SK-N-SH treated with all-trans-retinoic acid at 6 μM for 48 hours (cell line): ENCODE results near the gene SPTSSA.

ENCODE experiments used
- ATAC-seq: fragments of 200-7000 bp; cut with Tn5 transposase; 3 replicates; pipeline ENCODE4 v1.9.1; 2020; ENCODE audit warnings: mild to moderate bottlenecking, moderate library complexity
- ARNTL ChIP-seq: fragments of 450-650 bp; formaldehyde crosslinking; IDR thresholded peaks from 2 replicates; pipeline ENCODE4 v1.5.0; 2020; ENCODE audit warnings: low read depth, mild to moderate bottlenecking, moderate library complexity, borderline replicate concordance
- CREB5 ChIP-seq: fragments of 250-450 bp; sonication (Bioruptor Pico); IDR thresholded peaks from 2 replicates; pipeline ENCODE4 v1.5.1; 2020; ENCODE audit warnings: low read depth, mild to moderate bottlenecking, moderate library complexity
- CSDC2 ChIP-seq: fragments of 250-450 bp; sonication (Bioruptor Pico); IDR thresholded peaks from 2 replicates; pipeline ENCODE4 v1.5.0; 2020; ENCODE audit warnings: mild to moderate bottlenecking, moderate library complexity
- CSRNP3 ChIP-seq: fragments of 250-450 bp; sonication (Bioruptor Pico); IDR thresholded peaks from 2 replicates; pipeline ENCODE4 v1.5.1; 2021; ENCODE audit warnings: mild to moderate bottlenecking, moderate library complexity
- ESRRG ChIP-seq: fragments of 250-450 bp; sonication (Bioruptor Pico); IDR thresholded peaks from 2 replicates; pipeline ENCODE4 v1.6.1; 2021; ENCODE audit warnings: mild to moderate bottlenecking
- GLIS3 ChIP-seq: fragments of 250-450 bp; sonication (Bioruptor Pico); IDR thresholded peaks from 2 replicates; pipeline ENCODE4 v1.5.0; 2020; ENCODE audit warnings: mild to moderate bottlenecking, moderate library complexity
- ISL1 ChIP-seq: fragments of 250-450 bp; sonication (Bioruptor Pico); IDR thresholded peaks from 2 replicates; pipeline ENCODE4 v2.1.2; 2022; ENCODE audit warnings: mild to moderate bottlenecking, moderate library complexity
- OSR1 ChIP-seq: fragments of 250-450 bp; sonication (Bioruptor Pico); IDR thresholded peaks from 2 replicates; pipeline ENCODE4 v1.8.0; 2022; ENCODE audit warnings: moderate library complexity, mild to moderate bottlenecking, inconsistent platforms
- PATZ1 ChIP-seq: fragments of 250-450 bp; sonication (Bioruptor Pico); IDR thresholded peaks from 2 replicates; pipeline ENCODE4 v1.8.0; 2020; ENCODE audit warnings: mild to moderate bottlenecking, moderate library complexity, borderline replicate concordance
- POU6F1 ChIP-seq: fragments of 250-450 bp; sonication (Bioruptor Pico); IDR thresholded peaks from 2 replicates; pipeline ENCODE4 v1.8.0; 2021; ENCODE audit warnings: low read depth, mild to moderate bottlenecking, moderate library complexity, borderline replicate concordance
- PPARA ChIP-seq: fragments of 250-450 bp; sonication (Bioruptor Pico); IDR thresholded peaks from 2 replicates; pipeline ENCODE4 v1.5.0; 2020; ENCODE audit warnings: mild to moderate bottlenecking, borderline replicate concordance
- RARB ChIP-seq: fragments of 250-450 bp; sonication (Bioruptor Pico); IDR thresholded peaks from 2 replicates; pipeline ENCODE4 v1.8.0; 2021; ENCODE audit warnings: mild to moderate bottlenecking, moderate library complexity
- SNAI2 ChIP-seq: fragments of 250-450 bp; sonication (Bioruptor Pico); IDR thresholded peaks from 2 replicates; pipeline ENCODE4 v1.5.0; 2020; ENCODE audit warnings: mild to moderate bottlenecking, moderate library complexity
- TCF4 ChIP-seq: fragments of 250-450 bp; sonication (Bioruptor Pico); IDR thresholded peaks from 2 replicates; pipeline ENCODE4 v1.8.0; 2021; ENCODE audit warnings: mild to moderate bottlenecking, moderate library complexity, borderline replicate concordance
- TOX ChIP-seq: fragments of 250-450 bp; sonication (Bioruptor Pico); IDR thresholded peaks from 2 replicates; pipeline ENCODE4 v1.8.0; 2021; ENCODE audit warnings: mild to moderate bottlenecking, moderate library complexity, borderline replicate concordance
- TSHZ2 ChIP-seq: fragments of 250-450 bp; sonication (Bioruptor Pico); IDR thresholded peaks from 2 replicates; pipeline ENCODE4 v1.5.0; 2020; ENCODE audit warnings: mild to moderate bottlenecking, moderate library complexity
- ZC3H10 ChIP-seq: fragments of 250-450 bp; sonication (Bioruptor Pico); IDR thresholded peaks from 2 replicates; pipeline ENCODE4 v1.5.1; 2021; ENCODE audit warnings: mild to moderate bottlenecking, moderate library complexity
- ZFP3 ChIP-seq: fragments of 250-450 bp; sonication (Bioruptor Pico); IDR thresholded peaks from 2 replicates; pipeline ENCODE4 v1.5.0; 2020; ENCODE audit warnings: mild to moderate bottlenecking, moderate library complexity
- ZFP30 ChIP-seq: fragments of 450-650 bp; formaldehyde crosslinking; IDR thresholded peaks from 2 replicates; pipeline ENCODE4 v1.5.0; 2022; ENCODE audit warnings: mild to moderate bottlenecking, moderate library complexity
- ZNF565 ChIP-seq: fragments of 450-650 bp; formaldehyde crosslinking; conservative IDR thresholded peaks from 2 replicates; pipeline ENCODE4 v1.5.0; 2020; ENCODE audit warnings: low read depth, mild to moderate bottlenecking, moderate library complexity
- ZNF70 ChIP-seq: fragments of 450-650 bp; formaldehyde crosslinking; IDR thresholded peaks from 2 replicates; pipeline ENCODE4 v1.5.0; 2020; ENCODE audit warnings: mild to moderate bottlenecking, moderate library complexity

The SPTSSA gene

GRCh38 chr14:34398024-34398423, 64.0 kb downstream of the SPTSSA start:
- no peak for TF ChIP-seq TSHZ2
- no peak for TF ChIP-seq ZNF565 (CRISPR knock-in tag)
- TF ChIP-seq ZNF70 (CRISPR knock-in tag) = no peak
- no peak for TF ChIP-seq OSR1
- no peak for TF ChIP-seq CREB5
- TF ChIP-seq POU6F1 (CRISPR knock-in tag) = no peak
- no peak for TF ChIP-seq CSDC2 (CRISPR knock-in tag)
- TF ChIP-seq ZFP3 = no peak
- no peak for TF ChIP-seq PATZ1 (CRISPR knock-in tag)
- TF ChIP-seq ZC3H10 (CRISPR knock-in tag) = no peak
- TF ChIP-seq PPARA (CRISPR knock-in tag) = no peak
- no peak for TF ChIP-seq TOX (CRISPR knock-in tag)
- TF ChIP-seq RARB (CRISPR knock-in tag) = no peak
- TF ChIP-seq ARNTL (CRISPR knock-in tag) = no peak
- no peak for ATAC-seq

GRCh38 chr14:34387974-34388516, 74.0 kb downstream of the SPTSSA start:
- no peak for TF ChIP-seq GLIS3 (CRISPR knock-in tag)
- TF ChIP-seq ESRRG (CRISPR knock-in tag) = no peak
- no peak for TF ChIP-seq TCF4 (CRISPR knock-in tag)
- no peak for TF ChIP-seq PATZ1 (CRISPR knock-in tag)
- no peak for TF ChIP-seq CSDC2 (CRISPR knock-in tag)
- TF ChIP-seq CSRNP3 (CRISPR knock-in tag) = no peak
- no peak for TF ChIP-seq ZFP3
- TF ChIP-seq POU6F1 (CRISPR knock-in tag) = no peak
- no peak for TF ChIP-seq ISL1 (CRISPR knock-in tag)
- no peak for TF ChIP-seq SNAI2 (CRISPR knock-in tag)
- no peak for TF ChIP-seq TSHZ2
- no peak for TF ChIP-seq ZFP30
- ATAC-seq = no peak
